H54 (cell line): ENCODE results near the gene CPA5.
"Not testable (repeated sequence)": the region's sequence is repeated elsewhere in the genome, so short reads cannot be mapped to it uniquely, and the experiment has no call there.

Source experiments
- DNase-seq: peaks from one replicate; pipeline ENCODE4 v3.0.0; 2011; ENCODE audit warnings: low spot score, mixed read lengths; ENCODE audit not compliant: insufficient read length
- FAIRE-seq: peaks from 3 replicates; lab custom pipeline; 2011; peaks lifted over from hg19 to GRCh38; lab: Jason Lieb, UNC
- POLR2A ChIP-seq: IDR thresholded peaks from 2 replicates; pipeline ENCODE4 v1.6.1; 2011; ENCODE audit warnings: low read depth, mild to moderate bottlenecking, low read length

CPA5 gene

GRCh38 chr7:130309986-130310385 lies 34.6 kb upstream of the CPA5 start:
- DNase-seq (no peak), FAIRE-seq (no peak)
- no peak for TF ChIP-seq POLR2A

- DNase-seq (no peak), FAIRE-seq (no peak)
- no peak for TF ChIP-seq POLR2A
Observed at GRCh38 chr7:130314305-130314704, 30.3 kb upstream of the CPA5 start.

- DNase-seq (no peak), FAIRE-seq (no peak)
- TF ChIP-seq POLR2A: no peak
Observed at GRCh38 chr7:130319541-130319940, 25.1 kb upstream of the CPA5 start.

GRCh38 chr7:130321542-130322229 lies 22.9 kb upstream of the CPA5 start:
- FAIRE-seq: not testable (repeated sequence)

GRCh38 chr7:130322615-130323014 lies 22.0 kb upstream of the CPA5 start:
- no peak for TF ChIP-seq POLR2A
- FAIRE-seq (no peak), DNase-seq (no peak)

More at GRCh38 chr7:130321542-130322229, 22.9 kb upstream of the CPA5 start:
- not testable (repeated sequence) for DNase-seq

- no peak for TF ChIP-seq POLR2A
- FAIRE-seq (no peak), DNase-seq (no peak)
Observed at GRCh38 chr7:130324306-130324943, 20.2 kb upstream of the CPA5 start.

GRCh38 chr7:130329681-130330080 lies 14.9 kb upstream of the CPA5 start:
- no peak for TF ChIP-seq POLR2A

GRCh38 chr7:130332259-130333053 lies 12.2 kb upstream of the CPA5 start:
- no peak for TF ChIP-seq POLR2A
- DNase-seq (no peak), FAIRE-seq (no peak)

More at GRCh38 chr7:130329681-130330080, 14.9 kb upstream of the CPA5 start:
- FAIRE-seq (no peak), DNase-seq (no peak)

GRCh38 chr7:130333832-130334231 lies 10.8 kb upstream of the CPA5 start:
- FAIRE-seq (no peak), DNase-seq (no peak)
- no peak for TF ChIP-seq POLR2A

- no peak for FAIRE-seq
- no peak for TF ChIP-seq POLR2A
Observed at GRCh38 chr7:130334274-130334673, 10.3 kb upstream of the CPA5 start.

GRCh38 chr7:130337410-130337971 lies 7.1 kb upstream of the CPA5 start:
- FAIRE-seq: no peak
- no peak for TF ChIP-seq POLR2A
- DNase-seq: no peak

More at GRCh38 chr7:130334274-130334673, 10.3 kb upstream of the CPA5 start:
- no peak for DNase-seq

GRCh38 chr7:130338233-130338632 lies 6.4 kb upstream of the CPA5 start:
- DNase-seq: no peak
- no peak for FAIRE-seq
- TF ChIP-seq POLR2A: no peak

GRCh38 chr7:130341882-130342281 lies 2.7 kb upstream of the CPA5 start:
- FAIRE-seq (no peak), DNase-seq (no peak)
- no peak for TF ChIP-seq POLR2A
